GM20431 (cell line): ENCODE measurements around the gene IBTK.
"Not testable (repeated sequence)": the region's sequence is repeated elsewhere in the genome, so short reads cannot be mapped to it uniquely, and the experiment has no call there.

Experiments used
- in situ Hi-C: fragments of 300-500 bp; cut with MseI, MboI; formaldehyde crosslinking; loops from one replicate; pipeline ENCODE4 v1.15.0; 2020; ENCODE audit warnings: low sequenced_read_pairs; ENCODE audit not compliant: unreplicated experiment

IBTK gene

GRCh38 chr6:82247505-82248272, at the start of gene IBTK:
Gene IBTK (minus strand): TSS chr6:82247744. CDS start chr6:82240486, 7,258 bp downstream.
- in situ Hi-C loops = no loop called here

DNA sequence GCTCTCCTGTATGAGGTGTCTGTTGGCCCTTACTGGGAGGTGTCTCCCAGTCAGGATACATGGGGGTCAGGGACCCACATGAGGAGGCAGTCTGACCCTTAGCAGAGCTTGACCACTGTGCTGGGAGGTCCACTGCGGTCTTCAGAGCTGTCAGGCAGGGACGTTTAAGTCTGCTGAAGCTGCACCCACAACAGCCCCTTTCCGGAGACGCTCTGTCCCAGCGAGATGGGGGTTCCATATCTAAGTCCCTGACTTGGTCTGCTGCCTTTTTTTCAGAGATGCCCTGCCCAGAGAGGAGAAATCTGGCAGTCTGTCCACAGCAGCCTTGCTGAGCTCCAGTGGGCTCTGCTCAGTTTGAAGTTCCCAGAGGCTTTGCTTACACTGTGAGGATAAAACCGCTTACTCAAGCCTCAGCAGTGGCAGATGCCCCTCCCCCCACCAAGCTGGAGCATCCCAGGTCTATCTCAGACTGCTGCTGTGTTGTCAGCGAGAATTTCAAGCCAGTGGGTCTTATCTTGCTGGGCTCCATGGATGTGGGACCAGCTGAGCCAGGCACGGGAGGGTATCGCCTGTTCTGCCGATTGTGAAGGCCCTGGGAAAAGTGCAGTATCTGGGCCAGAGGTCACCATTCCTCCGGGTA, 36.3 kb upstream of the IBTK start:
- in situ Hi-C loops = no loop called here

GRCh38 chr6:82281550-82281949, 34.0 kb upstream of the IBTK start:
- in situ Hi-C loops = not testable (repeated sequence)

DNA sequence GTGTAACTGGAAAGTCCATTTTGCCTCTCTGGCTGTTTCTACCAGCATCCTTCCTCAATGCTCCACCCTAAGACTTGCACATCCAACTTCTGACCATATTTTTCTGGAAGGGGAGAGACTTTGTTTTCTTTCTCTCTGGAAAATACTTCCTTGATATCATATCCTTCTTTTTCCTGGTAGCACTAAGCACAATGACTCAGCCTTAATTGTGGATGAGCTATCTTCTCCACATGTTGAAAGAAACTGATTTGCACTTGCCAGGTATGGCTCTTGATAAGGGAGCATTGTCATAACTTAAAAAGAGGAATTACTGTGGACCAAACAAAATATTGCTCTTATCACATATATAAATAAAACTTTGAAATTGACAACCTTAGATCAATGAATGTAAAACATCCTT, 30.1 kb upstream of the IBTK start:
- in situ Hi-C loops = no loop called here

GRCh38 chr6:82275686-82276085, 28.1 kb upstream of the IBTK start:
- in situ Hi-C loops = no loop called here

- in situ Hi-C loops = loop anchor here (25.0 kb wide), 3 partner anchors 314 to 1239 kb away; partner anchors contain the start of gene PRSS35
Measured at GRCh38 chr6:82273295-82273694, 25.8 kb upstream of the IBTK start.

DNA sequence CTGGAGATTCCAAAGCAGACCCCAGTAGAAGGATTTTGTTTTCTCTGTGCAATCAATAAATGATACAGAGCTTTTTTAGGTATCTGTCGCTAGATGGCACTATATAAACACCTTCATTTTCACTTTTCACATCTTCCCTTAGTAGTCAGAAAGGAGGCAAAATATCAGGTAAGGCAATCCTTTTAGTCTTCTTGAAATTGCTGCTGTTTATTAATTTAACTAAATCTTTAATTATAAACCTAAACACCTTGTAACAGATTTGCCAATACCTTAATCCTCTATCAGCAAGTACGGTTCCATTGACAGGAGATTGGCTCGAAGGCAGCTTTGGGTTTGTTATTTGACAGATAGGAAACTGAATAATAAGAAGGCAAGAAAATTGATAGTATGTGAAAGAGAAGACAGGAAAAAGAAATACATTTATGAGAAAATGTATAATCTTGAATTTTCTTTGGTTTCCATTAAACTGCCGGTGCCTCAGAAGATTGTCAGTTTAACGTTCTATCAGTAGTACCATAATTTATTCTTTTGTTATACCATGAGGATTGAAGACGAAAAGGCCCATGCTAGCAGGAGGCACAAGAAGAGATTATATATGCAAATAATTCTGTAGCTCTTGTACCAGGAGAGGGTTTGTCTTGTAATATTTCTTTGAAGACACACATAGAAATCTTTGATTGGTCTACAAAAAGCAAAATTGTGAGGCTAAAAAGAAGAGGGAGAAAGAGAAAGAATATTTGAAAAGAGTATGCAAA, 23.5 kb upstream of the IBTK start:
- in situ Hi-C loops = loop anchor here (25.0 kb wide), 3 partner anchors 316 to 1241 kb away; partner anchors contain the start of gene PRSS35

- in situ Hi-C loops = loop anchor here (25.0 kb wide), 3 partner anchors 319 to 1244 kb away; partner anchors contain the start of gene PRSS35
Measured at GRCh38 chr6:82268301-82268846, 20.8 kb upstream of the IBTK start.

GRCh38 chr6:82264824-82265223, 17.3 kb upstream of the IBTK start:
- in situ Hi-C loops = loop anchor here (25.0 kb wide), 3 partner anchors 322 to 1247 kb away; partner anchors contain the start of gene PRSS35

- in situ Hi-C loops = loop anchor here (25.0 kb wide), 3 partner anchors 323 to 1248 kb away; partner anchors contain the start of gene PRSS35
Measured at GRCh38 chr6:82264321-82264720, 16.8 kb upstream of the IBTK start.

- in situ Hi-C loops = loop anchor here (25.0 kb wide), 3 partner anchors 323 to 1248 kb away; partner anchors contain the start of gene PRSS35
Measured at GRCh38 chr6:82263916-82264315, 16.4 kb upstream of the IBTK start.

GRCh38 chr6:82260997-82261732, 13.6 kb upstream of the IBTK start:
- in situ Hi-C loops = loop anchor here (25.0 kb wide), 3 partner anchors 326 to 1251 kb away; partner anchors contain the start of gene PRSS35

GRCh38 chr6:82259389-82259788, 11.8 kb upstream of the IBTK start:
- in situ Hi-C loops = loop anchor here (25.0 kb wide), 3 partner anchors 328 to 1253 kb away; partner anchors contain the start of gene PRSS35

GRCh38 chr6:82257088-82257774, 9.7 kb upstream of the IBTK start:
- in situ Hi-C loops = loop anchor here (25.0 kb wide), 3 partner anchors 330 to 1255 kb away; partner anchors contain the start of gene PRSS35

DNA sequence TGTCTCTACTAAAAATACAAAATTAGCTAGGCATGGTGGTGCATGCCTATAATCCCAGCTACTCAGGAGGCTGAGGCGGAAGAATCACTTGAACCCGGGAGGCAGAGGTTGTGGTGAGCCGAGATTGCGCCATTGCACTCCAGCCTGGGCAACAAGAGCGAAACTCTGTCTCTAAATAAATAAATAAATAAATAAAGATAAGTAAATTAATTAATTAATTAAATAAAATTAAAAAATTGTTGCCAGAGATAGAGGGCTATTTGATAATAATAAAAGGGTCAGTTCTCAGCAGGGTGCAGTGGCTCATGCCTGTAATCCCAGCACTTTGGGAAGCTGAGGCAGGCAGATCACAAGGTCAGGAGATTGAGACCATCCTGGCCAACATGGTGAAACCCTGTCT, 7.2 kb upstream of the IBTK start:
- in situ Hi-C loops = loop anchor here (25.0 kb wide), 3 partner anchors 333 to 1258 kb away; partner anchors contain the start of gene PRSS35

- in situ Hi-C loops = loop anchor here (25.0 kb wide), 3 partner anchors 335 to 1260 kb away; partner anchors contain the start of gene PRSS35
Measured at GRCh38 chr6:82251942-82252341, 4.4 kb upstream of the IBTK start.

DNA sequence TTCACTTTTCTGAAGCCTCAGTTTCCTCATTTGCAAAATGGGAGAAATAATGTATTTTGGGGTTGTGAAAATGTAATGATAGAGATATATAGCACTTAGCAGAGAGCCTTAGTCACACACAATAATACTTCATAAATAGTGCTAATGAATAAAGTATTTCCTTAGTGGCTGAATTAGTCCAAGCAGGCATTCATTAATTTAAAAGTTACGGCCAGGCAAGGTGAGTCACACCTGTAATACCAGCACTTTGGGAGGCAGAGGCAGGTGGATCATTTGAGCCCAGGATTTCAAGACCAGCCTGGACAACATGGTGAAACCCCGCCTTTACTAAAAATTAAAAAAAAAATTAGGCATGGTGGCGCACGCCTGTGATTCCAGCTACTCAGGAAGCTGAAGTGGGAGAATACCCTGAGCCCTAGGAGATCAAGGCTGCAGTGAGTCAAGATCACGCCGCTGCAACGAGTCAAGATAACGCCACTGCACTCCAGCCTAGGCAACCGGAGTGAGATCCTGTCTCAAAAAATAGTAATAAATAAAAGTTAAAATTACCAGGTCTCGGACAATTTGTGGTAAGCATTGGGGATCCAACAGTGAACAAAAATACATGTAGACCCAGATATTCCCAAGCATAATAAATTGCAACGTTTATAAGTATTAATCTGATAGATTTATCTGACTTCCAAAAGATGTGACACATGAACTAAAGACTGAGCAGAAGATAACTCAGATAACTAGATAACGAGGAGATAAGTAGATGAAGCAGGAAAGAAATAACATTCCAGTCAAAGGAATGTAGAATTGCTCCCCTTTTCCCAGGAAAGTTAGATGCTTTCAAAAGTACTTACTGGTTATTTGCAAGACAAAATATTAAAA, 2.1 kb upstream of the IBTK start:
- in situ Hi-C loops = loop anchor here (25.0 kb wide), 3 partner anchors 338 to 1263 kb away; partner anchors contain the start of gene PRSS35
